GM12878 (cell line): Measurements from ENCODE around the gene COPS7A. TPM values are rescaled to one million over a fixed set of nuclear protein-coding genes. Genes with fewer than 3 reads are reported as not detected.

ENCODE experiments used
- ATAC-seq: fragments of 200-7000 bp; cut with Tn5 transposase; 3 replicates; pipeline ENCODE4 v1.9.1; 2020; ENCODE audit warnings: mild to moderate bottlenecking, moderate library complexity
- BruUV-seq: library from RNA; stranded (reverse); fragments of 400-500 nt; replicated peaks from 2 replicates; lab custom pipeline; 2021; lab: Mats Ljungman, UMichigan
- CTCF ChIA-PET: fragments of 300-600 bp; sonication (Branson Sonifier 250); formaldehyde crosslinking; extraction: SDS; loops from one replicate; lab custom pipeline; 2021; ENCODE audit warnings: inconsistent platforms; lab: Yijun Ruan, JAX
- POLR2A ChIA-PET: fragments of 350-600 bp; formaldehyde crosslinking; extraction: SDS; loops from one replicate; lab custom pipeline; 2021; ENCODE audit warnings: inconsistent platforms; lab: Charles Lee
- RAD21 ChIA-PET: fragments of 300-600 bp; sonication (Branson Sonifier 250); formaldehyde crosslinking; loops from one replicate; lab custom pipeline; 2023; ENCODE audit warnings: antibody characterized with exemption; ENCODE audit not compliant: unreplicated experiment; lab: Charles Lee
- SMC1A ChIA-PET: fragments of 300-600 bp; sonication (Branson Sonifier 250); formaldehyde crosslinking; loops from one replicate; lab custom pipeline; 2023; ENCODE audit not compliant: unreplicated experiment, uncharacterized antibody; lab: Charles Lee
- DNase-seq: peaks from one replicate; pipeline ENCODE4 v3.0.0-alpha.2; 2011; ENCODE audit warnings: low read depth, low spot score
- FAIRE-seq: peaks from 3 replicates; lab custom pipeline; 2011; peaks lifted over from hg19 to GRCh38; lab: Jason Lieb, UNC
- H2AFZ ChIP-seq: 2 replicates; pipeline ENCODE4 v1.6.0; 2011; ENCODE audit warnings: low read depth, low read length, control low read depth; ENCODE audit not compliant: control insufficient read depth
- H3K27ac ChIP-seq: 2 replicates; pipeline ENCODE4 v1.5.1; 2011; ENCODE audit warnings: control low read depth; ENCODE audit not compliant: control insufficient read depth, insufficient read depth
- H3K27me3 ChIP-seq, 2 experiments: replicated peaks in 1 of 2; 2 replicates each; pipeline versions ENCODE4 v1.6.0 to v1.6.1; 2011; ENCODE audit warnings: low read length in 1 of 2; ENCODE audit not compliant: control insufficient read depth in 2 of 2, insufficient read depth in 2 of 2
- H3K36me3 ChIP-seq, 2 experiments: 2 replicates each; pipeline ENCODE4 v1.5.1; 2011; ENCODE audit warnings: low read length in 1 of 2; ENCODE audit not compliant: control insufficient read depth in 2 of 2, insufficient read depth in 2 of 2
- H3K4me1 ChIP-seq: 2 replicates; pipeline ENCODE4 v1.6.1; 2011; ENCODE audit warnings: mild to moderate bottlenecking, low read length, moderate library complexity, mixed read lengths; ENCODE audit not compliant: control insufficient read depth, insufficient read depth
- H3K4me2 ChIP-seq: 2 replicates; pipeline ENCODE4 v1.6.0; 2011; ENCODE audit warnings: control low read depth; ENCODE audit not compliant: control insufficient read depth, insufficient read depth
- H3K4me3 ChIP-seq: fragments of 200-600 bp; sonication (generic); 2 replicates; pipeline ENCODE4 v1.5.1; 2016
- H3K79me2 ChIP-seq: 2 replicates; pipeline ENCODE4 v1.6.0; 2011; ENCODE audit warnings: low read length; ENCODE audit not compliant: control insufficient read depth, insufficient read depth
- H3K9ac ChIP-seq: 2 replicates; pipeline ENCODE4 v1.8.0; 2011; ENCODE audit warnings: low read length, control low read depth, mixed read lengths; ENCODE audit not compliant: control insufficient read depth, insufficient read depth
- H3K9me3 ChIP-seq: replicated peaks from 3 replicates; pipeline ENCODE4 v1.5.1; 2011; ENCODE audit warnings: mild to moderate bottlenecking, low read length; ENCODE audit not compliant: control insufficient read depth, insufficient read depth
- H4K20me1 ChIP-seq: 2 replicates; pipeline ENCODE4 v1.6.0; 2011; ENCODE audit not compliant: control insufficient read depth, insufficient read depth
- CTCF ChIP-seq, 3 experiments: IDR thresholded peaks in 2 of 3; conservative IDR thresholded peaks in 1 of 3; 2 replicates each; pipeline ENCODE4 v1.5.1; 2011; ENCODE audit warnings: low read depth in 3 of 3, low read length in 3 of 3, mild to moderate bottlenecking in 3 of 3, control low read depth in 2 of 3, moderate library complexity in 2 of 3, inconsistent platforms in 1 of 3, mixed read lengths in 1 of 3; ENCODE audit not compliant: control insufficient read depth in 2 of 3, insufficient read depth in 1 of 3; ENCODE audit errors: extremely low read depth in 1 of 3
- ETV6 ChIP-seq, 2 experiments: fragments of 450-650 bp in 1 of 2; IDR thresholded peaks in 1 of 2; conservative IDR thresholded peaks in 1 of 2; 2 replicates each; pipeline ENCODE4 v1.6.1; 2014; ENCODE audit warnings: antibody characterized with exemption in 1 of 2, borderline replicate concordance in 1 of 2, low read depth in 1 of 2, mild to moderate bottlenecking in 1 of 2, moderate library complexity in 1 of 2
- HDGF ChIP-seq: fragments of 450-650 bp; IDR thresholded peaks from 2 replicates; pipeline ENCODE4 v1.6.1; 2016; ENCODE audit warnings: antibody characterized with exemption
- MEF2B ChIP-seq: fragments of 450-650 bp; IDR thresholded peaks from 2 replicates; pipeline ENCODE4 v1.6.1; 2018; ENCODE audit warnings: mild to moderate bottlenecking, moderate library complexity; ENCODE audit not compliant: partially characterized antibody, poor library complexity, severe bottlenecking
- RAD51 ChIP-seq: fragments of 450-650 bp; IDR thresholded peaks from 2 replicates; pipeline ENCODE4 v1.6.1; 2016; ENCODE audit warnings: moderate library complexity, mild to moderate bottlenecking, inconsistent platforms
- STAT1 ChIP-seq: fragments of 450-650 bp; conservative IDR thresholded peaks from 2 replicates; pipeline ENCODE4 v1.6.1; 2014; ENCODE audit warnings: antibody characterized with exemption, mild to moderate bottlenecking
- SUPT20H ChIP-seq: IDR thresholded peaks from 2 replicates; pipeline ENCODE4 v1.6.1; 2011; ENCODE audit warnings: low read depth, mild to moderate bottlenecking, low read length, moderate library complexity, borderline replicate concordance; ENCODE audit not compliant: control insufficient read depth
- ZNF217 ChIP-seq: fragments of 450-650 bp; IDR thresholded peaks from 2 replicates; pipeline ENCODE4 v1.6.1; 2017; ENCODE audit warnings: antibody characterized with exemption, mild to moderate bottlenecking
- ZSCAN29 ChIP-seq: fragments of 450-650 bp; IDR thresholded peaks from 2 replicates; pipeline ENCODE4 v1.6.1; 2017; ENCODE audit warnings: mild to moderate bottlenecking, moderate library complexity
- ZZZ3 ChIP-seq: IDR thresholded peaks from 2 replicates; pipeline ENCODE4 v1.6.1; 2011; ENCODE audit warnings: low read depth; ENCODE audit not compliant: control insufficient read depth, insufficient read length
- WGBS: methylation state at CpG from one replicate; pipeline ENCODE4 v1.1.6; 2016; ENCODE audit warnings: low lambda C conversion rate; ENCODE audit not compliant: insufficient replicate concordance, insufficient coverage; ENCODE audit errors: missing lambda C conversion rate; 5-methylcytosine and 5-hydroxymethylcytosine counted together
- in situ Hi-C: fragments of 300-500 bp; cut with MboI; formaldehyde crosslinking; loops from 9 replicates; pipeline ENCODE4 v1.14.3; 2018; ENCODE audit warnings: mixed read lengths
- intact Hi-C: fragments of 100-400 bp; cut with micrococcal nuclease; formaldehyde crosslinking; loops from one replicate; pipeline ENCODE4 v1.14.2; 2022; ENCODE audit not compliant: unreplicated experiment
- polyA plus RNA-seq, 11 experiments: library from polyadenylated mRNA; depleted of rRNA in 4 of 11; unstranded in 6 of 11; stranded (reverse) in 5 of 11; fragments of >200 nt; fragmentation: Nextera tagmentation in 4 of 11; fragmentation: Illumina TruSeq in 1 of 11; extraction: Ambion mirVana in 4 of 11; extraction: Trizol in 1 of 11; gene quantifications; 1 replicate in 1 of 11; 2 replicates in 10 of 11; pipeline versions ENCODE4 v1.2.1 to v1.2.3, GENCODE V29; 2011 to 2016; ENCODE audit warnings: inconsistent platforms in 2 of 11, missing spikeins in 2 of 11, low read depth in 1 of 11
- total RNA-seq, 4 experiments: library from RNA; depleted of rRNA in 3 of 4; stranded (reverse); fragments of >200 nt in 3 of 4; fragmentation: Illumina TruSeq in 1 of 4; extraction: Trizol in 1 of 4; gene quantifications; 2 replicates each; pipeline versions ENCODE4 v1.2.1 to v1.2.3, GENCODE V29; 2013 to 2021

The COPS7A gene
- total and polyA plus RNA-seq, 10 of the 15 experiments (the other 5 are each of a cell fraction or from before 2014, with no cell fraction given), result 25.7 to 74.0 (median 51.9) TPM

DNA sequence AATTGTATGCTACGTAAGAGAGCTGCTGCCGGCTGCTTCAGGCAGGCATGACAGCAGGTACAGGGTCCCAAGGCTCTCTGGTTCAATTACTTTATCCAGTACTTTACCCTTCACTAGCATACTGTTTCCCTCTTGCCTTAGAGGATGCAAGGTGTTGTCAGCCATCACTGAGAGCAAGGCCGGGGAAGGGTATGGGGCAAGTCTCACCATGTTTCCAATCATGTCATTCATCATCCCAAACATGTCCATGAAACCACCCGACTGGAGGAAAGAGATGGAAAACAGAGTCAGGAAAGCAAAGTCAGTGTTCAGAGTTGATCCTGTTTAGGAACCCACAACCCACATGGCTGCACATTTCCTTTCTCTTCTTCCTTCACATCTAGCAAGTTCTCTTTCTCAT, 26.7 kb downstream of the COPS7A start:
- Histone ChIP-seq H3K9ac (no peak overlapping the region), H3K27me3 (no peaks in the 10 kb centered on the region), H4K20me1 (no peaks in the 10 kb centered on the region), H3K9me3 (no peaks in the 10 kb centered on the region), H2AFZ (no peak overlapping the region), H3K27ac (no peak overlapping the region; the same call in 1 of the 2 replicates), H3K4me3 (no peak overlapping the region), H3K4me1 (peaks cover 20% of the 10 kb centered on the region), H3K4me2 (no peak overlapping the region), H3K79me2 (peaks cover 18% of the 10 kb centered on the region), H3K36me3 (peaks cover 6 to 14% of the 10 kb centered on the region in 2 experiments; a peak in 3 of 4 replicates)
- SMC1A ChIA-PET, result no interaction called here
- no peak for TF ChIP-seq SUPT20H
- TF ChIP-seq ZSCAN29, result no peak
- no peak for TF ChIP-seq STAT1
- TF ChIP-seq MEF2B, result no peak
- no peak for TF ChIP-seq RAD51
- no peak for TF ChIP-seq HDGF
- no peak for TF ChIP-seq ZZZ3
- TF ChIP-seq ZNF217, result no peak
- no peak for TF ChIP-seq CTCF (IDR thresholded peaks at IDR 0.05 in 2 of 3, conservative IDR thresholded peaks at IDR 0.05 in 1 of 3; ENCODE audit: control insufficient read depth in 2 of 3, extremely low read depth in 1 of 3, insufficient read depth in 1 of 3, low read depth in 3 of 3, low read length in 3 of 3)
- TF ChIP-seq ETV6 (conservative IDR thresholded peaks at IDR 0.05 in 1 of 2, IDR thresholded peaks at IDR 0.05 in 1 of 2; ENCODE audit: borderline replicate concordance in 1 of 2, low read depth in 1 of 2), result no peak
- RAD21 ChIA-PET, result no interaction called here
- intact Hi-C loops (no loop called here), in situ Hi-C loops (loop anchor here (5.0 kb wide), 1 partner anchor 77 kb away; the partner anchor contains the start of gene P3H3)
- CTCF ChIA-PET, result no interaction called here
- no peak for FAIRE-seq
- BruUV-seq, result no TSS peak
- WGBS, result 98% methylated on average over 4 of the region's 4 CpGs
- no peak for ATAC-seq
- DNase-seq, result no peak
- POLR2A ChIA-PET, result no interaction called here
